Endothelial cell of umbilical vein (primary cell): ENCODE data around the gene HNRNPL. TPM values are rescaled to one million over a fixed set of nuclear protein-coding genes. Genes with fewer than 3 reads are reported as not detected.

Experiments used
- BruUV-seq: library from RNA; stranded (reverse); fragments of 400-500 nt; replicated peaks from 2 replicates; lab custom pipeline; 2021; lab: Mats Ljungman, UMichigan
- CTCF ChIA-PET: fragments of 300-600, 350-600 bp; sonication (Branson Sonifier 250); formaldehyde crosslinking; loops from one replicate; lab custom pipeline; 2021; ENCODE audit warnings: antibody characterized with exemption, inconsistent platforms; lab: Charles Lee
- POLR2A ChIA-PET: fragments of 300-600, 350-600 bp; sonication (Branson Sonifier 250); formaldehyde crosslinking; loops from one replicate; lab custom pipeline; 2021; ENCODE audit warnings: antibody characterized with exemption, inconsistent platforms; lab: Charles Lee
- DNase-seq: peaks from one replicate; pipeline ENCODE4 v3.0.0-alpha.2; 2011; ENCODE audit warnings: low read depth, low spot score
- FAIRE-seq: peaks from 2 replicates; lab custom pipeline; 2011; peaks lifted over from hg19 to GRCh38; lab: Jason Lieb, UNC
- H2AFZ ChIP-seq: 2 replicates; pipeline ENCODE4 v1.6.0; 2012; ENCODE audit warnings: low read depth, low read length, control low read depth, inconsistent platforms
- H3K27ac ChIP-seq: 2 replicates; pipeline ENCODE4 v1.5.1; 2011; ENCODE audit warnings: low read depth, mild to moderate bottlenecking, control low read depth, low read length, moderate library complexity; ENCODE audit not compliant: insufficient read depth
- H3K27me3 ChIP-seq, 2 experiments: 2 replicates each; pipeline versions ENCODE4 v1.6.0 to v1.6.1; 2011; ENCODE audit warnings: low read length in 2 of 2, mixed read lengths in 1 of 2; ENCODE audit not compliant: control insufficient read depth in 2 of 2, insufficient read depth in 2 of 2
- H3K36me3 ChIP-seq, 2 experiments: 2 replicates in 1 of 2; 3 replicates in 1 of 2; pipeline ENCODE4 v1.5.1; 2011; ENCODE audit warnings: low read length in 2 of 2, mild to moderate bottlenecking in 1 of 2, moderate library complexity in 1 of 2; ENCODE audit not compliant: control insufficient read depth in 2 of 2, insufficient read depth in 2 of 2; ENCODE audit errors: extremely low read depth in 1 of 2
- H3K4me1 ChIP-seq: 3 replicates; pipeline ENCODE4 v1.5.1; 2011; ENCODE audit warnings: mild to moderate bottlenecking, low read length; ENCODE audit not compliant: control insufficient read depth, insufficient read depth; ENCODE audit errors: extremely low read depth
- H3K4me2 ChIP-seq: 2 replicates; pipeline ENCODE4 v1.6.1; 2011; ENCODE audit warnings: low read length, control low read depth, mixed read lengths; ENCODE audit not compliant: insufficient read depth
- H3K4me3 ChIP-seq, 3 experiments: fragments of 200-600 bp in 1 of 3; sonication (generic), shearing (Covaris generic) in 1 of 3; replicated peaks in 1 of 3; 2 replicates each; pipeline ENCODE4 v1.5.1; 2011 to 2016; ENCODE audit warnings: control low read depth in 3 of 3, low read length in 3 of 3, mild to moderate bottlenecking in 2 of 3, inconsistent platforms in 1 of 3, low read depth in 1 of 3, moderate library complexity in 1 of 3; ENCODE audit not compliant: insufficient read depth in 1 of 3
- H3K79me2 ChIP-seq: 2 replicates; pipeline ENCODE4 v1.6.0; 2012; ENCODE audit warnings: low read length, inconsistent platforms; ENCODE audit not compliant: control insufficient read depth, insufficient read depth
- H3K9ac ChIP-seq: replicated peaks from 2 replicates; pipeline ENCODE3; 2011; ENCODE audit warnings: low read length, control low read depth; ENCODE audit not compliant: insufficient read depth; ENCODE audit errors: extremely low read depth
- H3K9me1 ChIP-seq: replicated peaks from 3 replicates; pipeline ENCODE4 v1.6.0; 2011; ENCODE audit warnings: mild to moderate bottlenecking, low read length; ENCODE audit not compliant: control insufficient read depth, insufficient read depth; ENCODE audit errors: extremely low read depth
- H3K9me3 ChIP-seq: replicated peaks from 2 replicates; pipeline ENCODE4 v1.5.1; 2012; ENCODE audit warnings: low read length, inconsistent platforms; ENCODE audit not compliant: control insufficient read depth, insufficient read depth
- H4K20me1 ChIP-seq: replicated peaks from 2 replicates; pipeline ENCODE3; 2011; ENCODE audit warnings: mild to moderate bottlenecking, low read length; ENCODE audit not compliant: control insufficient read depth, insufficient read depth; ENCODE audit errors: extremely low read depth
- EZH2 ChIP-seq: IDR thresholded peaks from 2 replicates; pipeline ENCODE4 v1.6.1; 2012; ENCODE audit warnings: borderline replicate concordance, low read depth, mild to moderate bottlenecking, moderate library complexity, low read length, inconsistent platforms; ENCODE audit not compliant: severe bottlenecking
- FOS ChIP-seq: IDR thresholded peaks from 2 replicates; pipeline ENCODE4 v1.6.1; 2011; ENCODE audit warnings: mild to moderate bottlenecking, low read length, moderate library complexity, borderline replicate concordance; ENCODE audit not compliant: insufficient read depth
- GATA2 ChIP-seq: IDR thresholded peaks from 2 replicates; pipeline ENCODE4 v1.7.0; 2011; ENCODE audit warnings: low read depth, mild to moderate bottlenecking, moderate library complexity, mixed read lengths, low read length; ENCODE audit not compliant: insufficient read length, insufficient read depth
- JUN ChIP-seq: IDR thresholded peaks from 2 replicates; pipeline ENCODE4 v1.6.1; 2011; ENCODE audit warnings: borderline replicate concordance, low read depth; ENCODE audit not compliant: insufficient read length, insufficient read depth
- MYC ChIP-seq: IDR thresholded peaks from one replicate; pipeline ENCODE4 v1.6.1; 2011; ENCODE audit warnings: mild to moderate bottlenecking, low read depth, low read length
- POLR2A ChIP-seq: IDR thresholded peaks from 2 replicates; pipeline ENCODE4 v1.6.1; 2012; ENCODE audit warnings: low read depth, mild to moderate bottlenecking, control low read depth, low read length
- POLR2AphosphoS5 ChIP-seq: IDR thresholded peaks from 2 replicates; pipeline ENCODE4 v1.6.1; 2012; ENCODE audit warnings: low read depth, mild to moderate bottlenecking, control low read depth, low read length, moderate library complexity; ENCODE audit not compliant: insufficient read depth
- dilution Hi-C: fragments of 300-500 bp; cut with MboI; formaldehyde crosslinking; loops from one replicate; pipeline ENCODE4 v1.15.0; 2019; ENCODE audit warnings: low sequenced_read_pairs; ENCODE audit not compliant: extremely low pct_ligation_motif_present
- intact Hi-C: fragments of 100-400 bp; cut with micrococcal nuclease; formaldehyde crosslinking; loops from one replicate; pipeline ENCODE4 v1.10.0; 2022
- polyA plus RNA-seq, 4 experiments: library from polyadenylated mRNA; depleted of rRNA in 3 of 4; stranded (reverse) in 3 of 4; unstranded in 1 of 4; fragments of >200 nt; gene quantifications; 2 replicates each; pipeline versions ENCODE4 v1.2.1 to v1.2.3, GENCODE V29; 2011 to 2012; ENCODE audit warnings: missing spikeins in 1 of 4
- total RNA-seq: library from RNA; stranded (reverse); gene quantifications from 2 replicates; pipeline ENCODE4 v1.2.3, GENCODE V29; 2021
- TF ChIP-seq, protein P1 (sequence below), 2 donors: IDR thresholded peaks; 1 replicate in 1 of 2; 2 replicates in 1 of 2; pipeline ENCODE4 v1.5.1; 2011; ENCODE audit warnings: low read length in 2 of 2, mild to moderate bottlenecking in 2 of 2, moderate library complexity in 2 of 2, control low read depth in 1 of 2, inconsistent platforms in 1 of 2, low read depth in 1 of 2; ENCODE audit not compliant: insufficient read depth in 1 of 2; ENCODE audit errors: extremely low read depth in 1 of 2
- TF ChIP-seq, protein P2 (sequence below): IDR thresholded peaks from 2 replicates; pipeline ENCODE4 v1.6.1; 2011; ENCODE audit not compliant: insufficient read depth, insufficient read length

HNRNPL gene
- total and polyA plus RNA-seq, 2 donors (not counting 3 experiments of a cell fraction or from before 2014, with no cell fraction given) = 305 to 451 TPM

DNA sequence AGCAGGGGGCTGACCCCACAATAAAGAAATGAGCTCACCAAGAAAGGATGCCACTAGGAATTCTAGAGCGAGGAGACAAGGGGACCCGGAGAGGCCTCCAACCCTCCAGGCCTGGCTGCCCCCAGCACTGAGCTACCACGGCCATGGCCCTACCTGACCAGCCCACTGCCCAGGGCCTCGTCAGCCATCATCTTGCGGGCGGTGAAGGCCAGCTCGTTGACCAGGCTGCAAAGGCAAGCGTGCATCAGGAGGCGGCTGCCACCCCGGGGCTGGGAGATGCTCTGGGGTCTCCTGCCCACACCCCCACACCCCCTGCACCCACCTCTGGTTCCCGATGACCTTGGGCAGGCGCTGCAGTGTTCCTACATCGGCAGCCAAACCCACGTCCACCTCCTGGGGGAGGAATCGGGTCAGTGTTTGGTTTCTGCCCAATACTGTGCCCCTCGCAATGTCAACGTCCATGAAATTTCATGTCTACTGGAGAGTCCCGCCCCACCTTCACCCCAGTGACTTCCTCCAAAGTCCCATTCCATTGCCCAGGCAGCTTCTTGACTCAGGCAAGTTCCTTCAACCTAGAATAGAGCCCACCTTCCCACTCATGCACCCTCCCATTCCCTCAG, 33.5 kb downstream of the HNRNPL start:
- BruUV-seq = no TSS peak

More for the DNA sequence above, 33.5 kb downstream of the HNRNPL start:
- H3K79me2 ChIP-seq = no peaks in the 10 kb centered on the region
- no peak overlapping the region for H3K4me2 ChIP-seq
- CTCF ChIA-PET = no interaction called here
- H3K9me1 ChIP-seq = no peaks in the 10 kb centered on the region
- H3K9ac ChIP-seq = no peak overlapping the region
- no peaks in the 10 kb centered on the region for H3K4me1 ChIP-seq
- H3K27me3 ChIP-seq = no peaks in the 10 kb centered on the region
- no peak overlapping the region for H3K4me3 ChIP-seq
- no peak for DNase-seq
- H3K9me3 ChIP-seq = no peaks in the 10 kb centered on the region
- POLR2A ChIA-PET = no interaction called here
- TF ChIP-seq POLR2A = no peak
- TF ChIP-seq EZH2 = no peak
- TF ChIP-seq GATA2 = no peak
- TF ChIP-seq, protein P1, sequence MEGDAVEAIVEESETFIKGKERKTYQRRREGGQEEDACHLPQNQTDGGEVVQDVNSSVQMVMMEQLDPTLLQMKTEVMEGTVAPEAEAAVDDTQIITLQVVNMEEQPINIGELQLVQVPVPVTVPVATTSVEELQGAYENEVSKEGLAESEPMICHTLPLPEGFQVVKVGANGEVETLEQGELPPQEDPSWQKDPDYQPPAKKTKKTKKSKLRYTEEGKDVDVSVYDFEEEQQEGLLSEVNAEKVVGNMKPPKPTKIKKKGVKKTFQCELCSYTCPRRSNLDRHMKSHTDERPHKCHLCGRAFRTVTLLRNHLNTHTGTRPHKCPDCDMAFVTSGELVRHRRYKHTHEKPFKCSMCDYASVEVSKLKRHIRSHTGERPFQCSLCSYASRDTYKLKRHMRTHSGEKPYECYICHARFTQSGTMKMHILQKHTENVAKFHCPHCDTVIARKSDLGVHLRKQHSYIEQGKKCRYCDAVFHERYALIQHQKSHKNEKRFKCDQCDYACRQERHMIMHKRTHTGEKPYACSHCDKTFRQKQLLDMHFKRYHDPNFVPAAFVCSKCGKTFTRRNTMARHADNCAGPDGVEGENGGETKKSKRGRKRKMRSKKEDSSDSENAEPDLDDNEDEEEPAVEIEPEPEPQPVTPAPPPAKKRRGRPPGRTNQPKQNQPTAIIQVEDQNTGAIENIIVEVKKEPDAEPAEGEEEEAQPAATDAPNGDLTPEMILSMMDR (IDR thresholded peaks at IDR 0.05; ENCODE audit: extremely low read depth in 1 of 2, insufficient read depth in 1 of 2, low read depth in 1 of 2, low read length in 2 of 2) = no peak
- TF ChIP-seq FOS = no peak
- no peak for TF ChIP-seq POLR2AphosphoS5
- TF ChIP-seq MYC = no peak
- TF ChIP-seq JUN = no peak
- TF ChIP-seq, protein P2, sequence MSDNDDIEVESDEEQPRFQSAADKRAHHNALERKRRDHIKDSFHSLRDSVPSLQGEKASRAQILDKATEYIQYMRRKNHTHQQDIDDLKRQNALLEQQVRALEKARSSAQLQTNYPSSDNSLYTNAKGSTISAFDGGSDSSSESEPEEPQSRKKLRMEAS = no peak
- intact Hi-C loops (no loop called here), dilution Hi-C loops (no loop called here)
- H3K36me3 ChIP-seq = peaks cover 0 to 13% of the 10 kb centered on the region in 2 experiments
- no peak for FAIRE-seq
- H4K20me1 ChIP-seq = no peaks in the 10 kb centered on the region
- H3K27ac ChIP-seq = no peak overlapping the region
- no peak overlapping the region for H2AFZ ChIP-seq
